CD4-positive, alpha-beta memory T cell (primary cell): Measurements from ENCODE around the gene PPP1R10. TPM values are rescaled to one million over a fixed set of nuclear protein-coding genes. Genes with fewer than 3 reads are reported as not detected.

ENCODE experiments used
- CTCF ChIA-PET: fragments of 350-600 bp; sonication (Branson Sonifier 250); formaldehyde crosslinking; loops from one replicate; lab custom pipeline; 2021; ENCODE audit warnings: inconsistent platforms; ENCODE audit not compliant: partially characterized antibody; lab: Charles Lee
- POLR2A ChIA-PET: fragments of 350-600 bp; sonication (Branson Sonifier 250); formaldehyde crosslinking; loops from one replicate; lab custom pipeline; 2021; ENCODE audit not compliant: partially characterized antibody; lab: Charles Lee
- DNase-seq, 5 donors: peaks; one replicate each; pipeline versions ENCODE4 v3.0.0 to v3.0.0-alpha.2; 2020 to 2022; ENCODE audit warnings: mixed read lengths in 1 of 5
- H3K27ac ChIP-seq: one replicate; pipeline ENCODE4 v1.7.0; 2013; ENCODE audit warnings: low read depth, low read length
- H3K27me3 ChIP-seq: 2 replicates; pipeline ENCODE4 v1.7.0; 2013; ENCODE audit warnings: mild to moderate bottlenecking, low read length, moderate library complexity; ENCODE audit not compliant: insufficient read depth
- H3K36me3 ChIP-seq: 2 replicates; pipeline ENCODE4 v1.7.0; 2013; ENCODE audit warnings: mild to moderate bottlenecking, low read length, moderate library complexity; ENCODE audit not compliant: insufficient read depth
- H3K4me1 ChIP-seq: 2 replicates; pipeline ENCODE4 v1.7.0; 2013; ENCODE audit warnings: mild to moderate bottlenecking, low read length, moderate library complexity; ENCODE audit not compliant: insufficient read depth
- H3K4me3 ChIP-seq, 2 donors: one replicate each; pipeline ENCODE4 v1.7.0; 2013; ENCODE audit warnings: low read length in 2 of 2, mild to moderate bottlenecking in 1 of 2
- H3K9me3 ChIP-seq, 2 donors: one replicate each; pipeline ENCODE4 v1.7.0; 2013; ENCODE audit warnings: low read length in 2 of 2, control low read depth in 1 of 2; ENCODE audit not compliant: control insufficient read depth in 1 of 2
- H3K27ac Mint-ChIP-seq, 7 donors: one replicate each; pipeline ENCODE4 v1.8.0; 2020 to 2021; ENCODE audit warnings: mixed read lengths in 7 of 7, mild to moderate bottlenecking in 6 of 7, inconsistent platforms in 3 of 7, moderate library complexity in 3 of 7
- H3K27me3 Mint-ChIP-seq, 2 donors: one replicate each; pipeline ENCODE4 v1.8.0; 2020 to 2021; ENCODE audit warnings: mixed read lengths in 2 of 2
- H3K36me3 Mint-ChIP-seq, 2 donors: one replicate each; pipeline ENCODE4 v1.8.0; 2020 to 2021; ENCODE audit warnings: mixed read lengths in 2 of 2, inconsistent platforms in 1 of 2, mild to moderate bottlenecking in 1 of 2
- H3K4me1 Mint-ChIP-seq, 4 donors: one replicate each; pipeline ENCODE4 v1.8.0; 2020 to 2021; ENCODE audit warnings: mixed read lengths in 4 of 4, mild to moderate bottlenecking in 1 of 4
- H3K4me3 Mint-ChIP-seq, 8 donors: one replicate each; pipeline ENCODE4 v1.8.0; 2020 to 2021; ENCODE audit warnings: mixed read lengths in 8 of 8, mild to moderate bottlenecking in 7 of 8, moderate library complexity in 6 of 8, inconsistent platforms in 3 of 8
- H3K9me3 Mint-ChIP-seq, 8 donors: one replicate each; pipeline ENCODE4 v1.8.0; 2020 to 2021; ENCODE audit warnings: mixed read lengths in 8 of 8, mild to moderate bottlenecking in 5 of 8, inconsistent platforms in 3 of 8, moderate library complexity in 1 of 8
- intact Hi-C: fragments of 100-400 bp; cut with micrococcal nuclease; formaldehyde crosslinking; loops from one replicate; pipeline ENCODE4 v1.15.1; 2023
- polyA plus RNA-seq, 2 donors: library from polyadenylated mRNA; unstranded; fragments of 300-500 nt; fragmentation: Illumina TruSeq; gene quantifications; one replicate each; pipeline ENCODE4 v1.2.3, GENCODE V29; 2021
- total RNA-seq, 2 experiments: library from RNA; stranded (reverse); gene quantifications; one replicate each; pipeline ENCODE4 v1.2.3, GENCODE V29; 2021

Gene PPP1R10
- total and polyA plus RNA-seq, 4 experiments from 2014 or later, result 8.5 to 231 (median 127) TPM

DNA sequence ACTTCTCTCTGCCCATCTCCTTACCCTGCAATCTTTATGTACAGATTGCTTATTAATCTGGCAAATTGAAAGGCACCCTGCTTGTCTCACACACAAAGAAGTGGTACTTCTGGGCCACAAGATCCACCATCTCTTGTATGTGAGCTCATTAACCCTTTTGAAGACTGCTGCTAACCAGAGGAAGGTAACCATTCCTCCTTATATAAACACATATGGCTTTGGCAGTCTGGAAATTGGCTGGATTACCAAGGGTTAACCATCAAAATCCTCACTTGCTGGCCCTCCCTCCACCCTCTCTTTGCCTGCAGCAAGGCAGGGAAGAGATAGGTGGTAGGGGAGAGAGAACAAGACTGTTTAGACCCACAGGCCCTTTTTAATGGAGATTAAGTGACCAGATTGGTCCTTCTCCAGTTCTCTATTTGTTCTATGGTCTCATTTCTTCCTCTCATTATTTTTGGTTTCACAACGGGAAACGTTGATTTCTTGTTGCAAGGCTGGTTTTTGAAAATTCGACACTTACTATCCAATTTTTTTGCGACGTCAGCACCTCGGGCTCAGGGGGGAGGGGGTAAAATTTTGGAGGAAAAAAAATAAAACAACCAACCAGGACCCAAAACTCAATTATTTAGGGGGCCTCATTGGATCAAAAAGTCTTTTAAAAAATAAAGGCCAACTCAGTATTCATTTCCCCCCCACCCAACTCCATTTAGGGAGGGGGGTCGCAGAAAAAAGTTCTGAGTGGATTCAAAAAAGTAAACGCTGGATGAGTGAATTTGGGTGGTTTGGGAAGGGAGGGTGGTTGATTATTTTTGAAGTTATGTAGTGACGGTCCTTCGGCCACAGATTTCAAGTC lies 859 bp downstream of the PPP1R10 start:
- Histone ChIP-seq H3K27ac (peak overlapping the region; percentile 94), H3K4me1 (peaks cover 52% of the 10 kb centered on the region), H3K36me3 (peaks cover 25% of the 10 kb centered on the region), H3K4me3 (peak overlapping the region; percentile 91 to 94), H3K27me3 (no peaks in the 10 kb centered on the region), H3K9me3 (no peaks in the 10 kb centered on the region)
- Mint-ChIP-seq H3K4me1 (peaks cover 30 to 70% (median 43%) of the 10 kb centered on the region in 4 donors), H3K36me3 (peaks cover 36 to 50% of the 10 kb centered on the region in 2 donors), H3K4me3 (peak overlapping the region; percentile 97 to 100 (median 100)), H3K27ac (peak overlapping the region; percentile 100), H3K27me3 (peaks cover 0 to 1% of the 10 kb centered on the region in 2 donors), H3K9me3 (peaks cover 0 to 19% (median 2%) of the 10 kb centered on the region in 8 donors)
- ChIA-PET CTCF (interaction anchor here (3.9 to 4.8 kb wide), 5 partner anchors 19 to 132 kb away, joined by 22 to 34 read pairs (median 30); no protein-coding TSS in a partner anchor), POLR2A (interaction anchor here (0.7 to 5.0 kb wide), 44 partner anchors 10 to 860 kb away, joined by 3 to 132 read pairs (median 10); partner anchors contain the start of genes ABCF1, ATAT1, C6orf136 and DHX16)
- intact Hi-C loops, result loop anchor here (2.0 to 5.0 kb wide), 3 partner anchors 67 to 549 kb away; partner anchors contain the start of genes PPP1R11 and TCF19
- DNase-seq, result peak; percentile 64 to 71 (median 69)

DNA sequence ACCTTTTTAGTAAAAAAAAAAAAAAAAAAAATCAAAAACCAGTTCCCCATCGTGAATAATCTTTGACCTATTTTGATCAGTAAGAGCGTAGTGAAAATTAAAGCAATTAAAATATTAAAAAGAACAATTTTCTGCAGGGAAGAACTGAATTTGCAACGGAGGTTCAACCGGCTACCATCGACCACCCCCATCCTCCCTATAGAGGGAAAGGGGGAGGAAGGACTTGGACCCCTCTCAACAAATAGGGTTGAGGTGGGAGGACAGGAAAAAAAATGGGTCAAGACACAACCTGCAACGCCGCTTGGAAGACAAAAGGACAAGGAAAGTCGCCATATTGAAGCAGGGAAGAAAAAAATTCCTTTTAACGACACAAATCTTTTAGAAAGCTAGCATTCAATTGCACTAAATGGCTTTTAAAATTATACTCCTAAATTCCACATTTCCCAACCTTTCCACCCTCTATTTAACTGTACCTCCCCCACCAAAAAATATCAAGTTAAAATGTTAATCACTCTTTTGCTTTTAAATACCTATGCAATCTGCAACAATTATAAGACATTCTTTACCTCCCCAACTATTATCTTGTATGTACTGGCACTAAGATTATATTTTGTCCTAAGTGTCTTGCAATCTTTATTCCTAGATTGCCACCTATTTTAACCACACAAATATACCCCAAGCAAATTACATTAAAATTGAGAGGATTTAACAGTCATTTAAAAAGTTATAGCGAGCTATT lies 1.7 kb downstream of the PPP1R10 start:
- H3K9me3 Mint-ChIP-seq, result peaks cover 0 to 19% (median 2%) of the 10 kb centered on the region in 8 donors
- peak overlapping the region; percentile 100 for H3K27ac Mint-ChIP-seq
- Histone ChIP-seq H3K27me3 (no peaks in the 10 kb centered on the region), H3K27ac (peak overlapping the region; percentile 94), H3K9me3 (no peaks in the 10 kb centered on the region), H3K4me3 (peak overlapping the region; percentile 91 to 94), H3K36me3 (peaks cover 20% of the 10 kb centered on the region), H3K4me1 (peaks cover 60% of the 10 kb centered on the region)
- peak overlapping the region; percentile 97 to 100 (median 100) for H3K4me3 Mint-ChIP-seq
- peaks cover 35 to 48% of the 10 kb centered on the region in 2 donors for H3K36me3 Mint-ChIP-seq
- peak; percentile 49 to 63 (median 56) for DNase-seq
- H3K4me1 Mint-ChIP-seq, result peaks cover 32 to 77% (median 50%) of the 10 kb centered on the region in 4 donors
- intact Hi-C loops, result loop anchor here (5.0 kb wide), 1 partner anchor 548 kb away; the partner anchor contains the start of gene PPP1R11
- CTCF ChIA-PET, result interaction anchor here (1.0 to 4.8 kb wide), 14 partner anchors 10 to 162 kb away, joined by 3 to 34 read pairs (median 6); partner anchors contain the start of gene ABCF1
- peaks cover 0 to 1% of the 10 kb centered on the region in 2 donors for H3K27me3 Mint-ChIP-seq
- POLR2A ChIA-PET, result interaction anchor here (0.6 to 5.0 kb wide), 56 partner anchors 10 to 926 kb away, joined by 3 to 132 read pairs (median 6); partner anchors contain the start of genes ABCF1, ATAT1, C6orf136 and DDX39B

DNA sequence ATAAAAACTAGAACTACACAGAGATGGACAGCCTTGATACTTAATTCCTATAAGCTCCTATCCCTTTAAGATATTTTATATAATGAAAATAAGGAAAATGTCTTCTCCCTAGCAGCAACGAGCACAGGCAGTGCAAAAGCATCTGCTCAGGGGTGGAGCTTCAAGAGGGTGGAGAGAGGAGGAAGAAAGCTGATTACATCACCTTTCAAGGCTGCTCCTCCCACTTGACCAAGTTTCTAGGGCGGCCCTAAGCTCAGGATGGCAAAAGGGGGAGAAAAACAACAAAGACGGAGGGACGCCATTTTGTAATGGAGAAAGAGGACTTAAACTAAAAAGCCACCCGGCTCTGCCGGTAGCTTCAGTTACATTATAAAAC lies 2.2 kb downstream of the PPP1R10 start:
- peak overlapping the region; percentile 94 for H3K27ac ChIP-seq
- H3K9me3 ChIP-seq, result no peaks in the 10 kb centered on the region
- ChIA-PET CTCF (interaction anchor here (1.0 to 4.8 kb wide), 14 partner anchors 9 to 161 kb away, joined by 3 to 34 read pairs (median 6); partner anchors contain the start of gene ABCF1), POLR2A (interaction anchor here (0.6 to 5.0 kb wide), 50 partner anchors 10 to 967 kb away, joined by 3 to 132 read pairs (median 8); partner anchors contain the start of genes ABCF1, ATAT1, C6orf136 and DDX39B)
- no peaks in the 10 kb centered on the region for H3K27me3 ChIP-seq
- peak overlapping the region; percentile 100 for H3K27ac Mint-ChIP-seq
- H3K4me3 Mint-ChIP-seq, result peak overlapping the region; percentile 97 to 100 (median 100)
- intact Hi-C loops, result loop anchor here (5.0 kb wide), 1 partner anchor 548 kb away; the partner anchor contains the start of gene PPP1R11
- peaks cover 35 to 50% of the 10 kb centered on the region in 2 donors for H3K36me3 Mint-ChIP-seq
- DNase-seq, result peak; percentile 89 to 96 (median 94)
- peak overlapping the region; percentile 91 to 94 for H3K4me3 ChIP-seq
- peaks cover 65% of the 10 kb centered on the region for H3K4me1 ChIP-seq
- H3K4me1 Mint-ChIP-seq, result peaks cover 36 to 83% (median 55%) of the 10 kb centered on the region in 4 donors
- peaks cover 0 to 19% (median 2%) of the 10 kb centered on the region in 8 donors for H3K9me3 Mint-ChIP-seq
- H3K36me3 ChIP-seq, result peaks cover 20% of the 10 kb centered on the region
- peaks cover 0 to 1% of the 10 kb centered on the region in 2 donors for H3K27me3 Mint-ChIP-seq

DNA sequence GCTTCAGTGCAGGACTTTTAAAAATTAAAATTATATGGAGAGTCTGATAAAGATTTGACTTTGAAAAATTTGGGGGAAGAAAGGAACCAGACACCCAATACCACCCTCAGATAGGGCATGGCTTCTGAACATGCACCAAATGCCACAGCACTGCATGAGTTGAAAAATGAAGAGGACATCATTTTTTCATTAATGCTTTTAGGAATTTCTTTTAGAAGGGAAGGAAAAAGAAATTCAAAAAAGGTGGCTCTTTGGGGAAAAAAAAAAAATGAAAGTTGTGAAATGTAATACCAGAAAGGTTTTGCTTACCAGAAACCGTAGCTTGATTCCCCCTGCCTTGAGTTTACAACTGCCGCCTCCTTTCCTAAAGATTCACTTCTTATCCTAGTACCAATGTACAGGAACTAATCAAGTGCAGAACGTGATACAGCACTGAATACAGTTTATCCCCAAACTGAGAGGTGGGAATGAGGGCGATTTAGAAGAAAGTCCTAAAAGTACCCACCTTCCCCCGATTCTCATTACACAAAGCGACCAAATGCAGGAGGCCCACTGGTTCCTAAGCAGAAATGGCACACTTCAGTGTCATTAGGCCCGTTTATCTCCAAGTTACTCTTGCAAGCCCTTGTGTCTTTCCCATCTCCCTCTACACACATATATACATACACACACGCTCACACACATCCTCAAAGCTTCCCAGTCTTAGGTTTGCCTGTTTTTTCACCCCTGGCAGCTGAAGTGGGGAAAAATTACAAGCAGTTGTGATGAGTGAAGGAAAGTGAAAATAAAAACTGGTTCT lies 2.8 kb downstream of the PPP1R10 start:
- peak overlapping the region; percentile 97 to 100 (median 100) for H3K4me3 Mint-ChIP-seq
- Histone ChIP-seq H3K27me3 (no peaks in the 10 kb centered on the region), H3K27ac (peak overlapping the region; percentile 94), H3K9me3 (no peaks in the 10 kb centered on the region), H3K4me3 (peak overlapping the region; percentile 26 to 94), H3K36me3 (peaks cover 18% of the 10 kb centered on the region), H3K4me1 (peaks cover 66% of the 10 kb centered on the region)
- H3K4me1 Mint-ChIP-seq, result peaks cover 42 to 85% (median 58%) of the 10 kb centered on the region in 4 donors
- H3K36me3 Mint-ChIP-seq, result peaks cover 35 to 51% of the 10 kb centered on the region in 2 donors
- DNase-seq, result no peak
- H3K27ac Mint-ChIP-seq, result peak overlapping the region; percentile 100
- H3K27me3 Mint-ChIP-seq, result peaks cover 0 to 1% of the 10 kb centered on the region in 2 donors
- CTCF ChIA-PET, result interaction anchor here (1.0 to 4.8 kb wide), 18 partner anchors 9 to 161 kb away, joined by 3 to 34 read pairs (median 5); partner anchors contain the start of genes ABCF1, DHX16 and MDC1
- peaks cover 0 to 19% (median 2%) of the 10 kb centered on the region in 8 donors for H3K9me3 Mint-ChIP-seq
- intact Hi-C loops, result no loop called here
- POLR2A ChIA-PET, result interaction anchor here (0.6 to 5.0 kb wide), 56 partner anchors 9 to 968 kb away, joined by 3 to 132 read pairs (median 7); partner anchors contain the start of genes ABCF1, ATAT1, C6orf136 and DDX39B

DNA sequence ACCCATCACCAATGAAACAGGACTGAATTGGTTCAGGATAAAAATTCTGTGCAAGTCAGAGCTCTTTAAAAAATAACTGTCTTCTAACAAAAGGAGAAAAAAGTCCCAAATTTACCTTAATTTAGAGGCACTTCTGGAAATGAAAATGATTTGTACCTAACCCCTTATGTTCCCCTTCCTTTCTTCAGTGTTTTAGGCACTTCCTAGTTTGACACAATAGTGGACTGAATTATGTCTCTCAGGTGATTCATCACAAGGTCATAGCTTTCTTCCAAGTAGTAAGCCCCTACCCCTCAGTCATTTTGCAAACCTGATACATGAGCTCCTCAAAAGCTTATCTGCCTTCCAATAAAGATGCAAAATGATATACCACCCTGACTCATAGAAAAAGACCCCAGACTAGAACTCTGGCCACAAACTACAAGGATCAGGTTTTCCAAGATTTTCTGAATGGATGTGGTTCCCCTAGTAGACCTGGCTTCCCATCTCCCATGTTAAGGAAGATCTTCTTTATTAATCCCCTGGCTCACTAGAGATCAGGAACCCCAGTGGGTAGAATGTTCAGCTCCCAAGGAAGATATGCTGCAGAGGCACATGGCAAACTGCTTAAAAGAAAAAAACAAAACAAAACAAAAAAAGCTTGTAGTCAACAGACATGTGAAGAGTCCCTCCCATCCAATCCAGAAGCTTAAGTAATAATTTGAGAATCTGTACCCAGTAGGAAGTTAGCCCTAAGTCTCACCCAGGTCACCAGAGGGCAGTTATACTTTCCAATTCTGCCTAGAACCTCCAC lies 3.6 kb downstream of the PPP1R10 start:
- Mint-ChIP-seq H3K27ac (peak overlapping the region; percentile 86 to 100 (median 100)), H3K4me1 (peaks cover 46 to 85% (median 58%) of the 10 kb centered on the region in 4 donors), H3K4me3 (peak overlapping the region in 7 of 8 donors; percentile 32 to 100 (median 99)), H3K9me3 (peaks cover 0 to 19% (median 2%) of the 10 kb centered on the region in 8 donors), H3K36me3 (peaks cover 40 to 56% of the 10 kb centered on the region in 2 donors), H3K27me3 (peaks cover 0 to 1% of the 10 kb centered on the region in 2 donors)
- no peak overlapping the region for H3K4me3 ChIP-seq
- intact Hi-C loops, result no loop called here
- peaks cover 26% of the 10 kb centered on the region for H3K36me3 ChIP-seq
- CTCF ChIA-PET, result interaction anchor here (0.6 to 4.8 kb wide), 17 partner anchors 9 to 1004 kb away, joined by 3 to 34 read pairs (median 4); partner anchors contain the start of genes DHX16 and MDC1
- POLR2A ChIA-PET, result interaction anchor here (0.6 to 5.0 kb wide), 39 partner anchors 9 to 301 kb away, joined by 3 to 132 read pairs (median 5); partner anchors contain the start of genes ABCF1, ATAT1, C6orf136 and DHX16
- peak overlapping the region; percentile 94 for H3K27ac ChIP-seq
- DNase-seq, result no peak
- no peaks in the 10 kb centered on the region for H3K27me3 ChIP-seq
- H3K9me3 ChIP-seq, result no peaks in the 10 kb centered on the region
- H3K4me1 ChIP-seq, result peaks cover 66% of the 10 kb centered on the region
